HG03280 (cell line): ENCODE results near the gene HPSE2.
"Not testable (repeated sequence)": the region's sequence is repeated elsewhere in the genome, so short reads cannot be mapped to it uniquely, and the experiment has no call there.

Experiments used
- ATAC-seq: cut with Tn5 transposase; IDR thresholded peaks from one replicate; pipeline ENCODE4 v1.9.1; 2021; ENCODE audit warnings: mild to moderate bottlenecking, moderate library complexity; ENCODE audit not compliant: unreplicated experiment

HPSE2 gene

GRCh38 chr10:99170116-99170675, 65.5 kb downstream of the HPSE2 start:
- no peak for ATAC-seq

GRCh38 chr10:99161165-99161564, 74.5 kb downstream of the HPSE2 start:
- ATAC-seq: no peak

DNA sequence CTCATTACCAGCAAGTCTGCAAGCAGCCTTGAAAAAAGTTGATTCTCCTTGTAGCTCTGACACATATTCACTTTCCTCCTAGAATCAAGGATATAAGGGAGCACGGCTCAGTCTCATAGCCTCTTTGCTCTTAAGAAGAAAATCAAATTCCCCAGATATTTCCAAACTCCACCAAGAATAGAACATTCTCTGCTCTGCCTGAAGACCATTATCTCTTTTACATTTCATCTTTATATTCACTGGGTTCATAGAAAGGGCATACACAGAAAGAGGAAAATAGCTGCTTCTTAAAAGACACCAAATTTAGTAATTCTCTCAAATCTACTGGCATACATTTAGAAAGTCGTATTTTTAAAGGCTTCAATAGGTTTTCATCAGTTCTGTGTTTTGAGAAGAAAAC, 92.0 kb downstream of the HPSE2 start:
- ATAC-seq: no peak

DNA sequence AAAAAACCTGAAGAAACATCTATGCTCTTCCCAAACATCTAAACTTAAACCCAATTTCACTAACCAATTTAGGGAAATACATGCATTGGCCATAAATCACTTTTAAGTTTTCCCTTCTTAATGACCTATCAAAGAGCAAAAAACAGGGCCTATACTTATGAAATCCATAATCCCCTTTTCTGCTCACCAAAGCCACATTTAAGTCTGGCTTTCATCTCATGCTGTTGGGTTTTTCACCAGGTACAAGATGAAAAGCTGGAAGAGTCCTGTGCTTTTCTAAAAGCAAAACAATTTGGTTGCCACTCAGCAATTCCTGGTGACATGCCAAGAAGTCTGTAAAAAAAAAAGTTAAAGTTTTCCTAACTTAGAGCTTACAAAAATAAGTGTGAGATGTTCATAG, 92.6 kb downstream of the HPSE2 start:
- no peak for ATAC-seq

DNA sequence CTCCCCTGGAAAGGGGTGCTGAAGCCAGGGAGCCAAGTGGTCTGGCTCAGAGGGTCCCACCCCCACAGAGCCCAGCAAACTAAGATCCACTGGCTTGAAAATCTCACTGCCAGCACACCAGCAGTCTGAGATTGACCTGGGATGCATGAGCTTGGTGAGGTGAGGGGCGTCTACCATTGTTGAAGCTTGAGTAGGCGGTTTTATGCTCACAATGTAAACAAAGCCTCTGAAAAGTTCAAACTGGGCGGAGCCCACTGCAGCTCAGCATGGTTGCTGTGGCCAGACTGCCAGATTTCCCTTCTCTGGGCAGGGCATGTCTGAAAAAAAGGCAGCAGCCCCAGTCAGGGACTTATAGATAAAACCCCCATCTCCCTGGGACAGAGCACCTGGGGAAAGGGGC, 102.8 kb downstream of the HPSE2 start:
- not testable (repeated sequence) for ATAC-seq

DNA sequence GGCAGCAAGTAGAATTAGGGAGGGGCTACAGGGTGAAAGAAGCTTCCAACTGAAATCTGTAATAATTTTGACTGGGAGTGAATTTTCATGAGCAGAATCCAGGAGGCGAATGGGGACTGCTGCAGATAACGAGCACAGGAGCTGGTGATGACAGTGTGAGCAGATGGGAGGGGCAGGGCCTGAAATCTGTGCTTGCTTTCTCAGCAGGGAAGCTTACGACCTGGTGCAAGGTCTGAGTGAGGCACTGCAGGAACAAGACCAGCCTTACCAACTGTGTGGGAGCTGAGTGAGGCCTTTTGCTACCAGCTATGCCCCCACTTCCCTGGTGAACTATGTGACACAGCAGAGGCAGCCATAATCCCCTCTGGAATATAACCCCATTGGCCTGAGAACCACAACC, 109.8 kb downstream of the HPSE2 start:
- no peak for ATAC-seq

DNA sequence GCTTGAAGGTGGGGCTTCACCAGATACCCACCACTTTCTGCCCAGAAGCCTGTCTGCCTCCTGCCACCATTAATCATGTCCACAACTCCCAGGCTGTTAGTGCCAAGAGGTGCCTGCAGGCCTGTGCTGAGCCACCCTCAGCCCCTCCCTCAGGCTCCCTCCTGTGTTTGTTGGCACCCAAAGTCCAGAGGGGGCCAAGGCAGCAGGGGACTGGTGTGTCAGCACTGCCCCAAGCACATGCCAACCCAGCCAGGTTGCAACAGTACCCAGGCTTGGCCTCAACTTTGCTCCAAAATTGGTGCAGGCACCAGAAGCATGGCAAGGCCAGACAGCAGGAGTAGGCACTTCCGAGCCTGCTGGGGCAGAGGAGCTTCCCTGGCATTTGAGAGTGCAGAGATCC, 111.3 kb downstream of the HPSE2 start:
- ATAC-seq: no peak

GRCh38 chr10:99123851-99124250, 111.8 kb downstream of the HPSE2 start:
- no peak for ATAC-seq

DNA sequence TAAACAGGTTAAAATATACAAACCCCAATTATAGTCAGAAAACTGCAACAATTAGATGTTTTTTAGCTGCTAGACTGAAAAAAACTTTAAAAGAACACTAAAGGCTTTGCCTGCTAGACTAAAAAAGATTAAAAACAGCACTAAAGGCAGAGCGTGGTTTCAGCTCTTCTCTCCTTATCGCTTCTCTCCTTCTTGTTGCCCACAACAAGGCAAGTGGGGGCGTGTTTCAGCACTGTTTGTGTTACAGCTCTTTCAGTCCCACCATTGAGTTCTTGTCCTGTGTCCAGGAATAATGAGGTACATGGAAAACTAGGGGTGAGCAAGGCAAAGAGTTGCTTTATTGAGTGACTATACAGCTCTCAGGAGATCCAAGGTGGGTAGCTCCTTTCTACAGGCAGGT, 112.3 kb downstream of the HPSE2 start:
- no peak for ATAC-seq

DNA sequence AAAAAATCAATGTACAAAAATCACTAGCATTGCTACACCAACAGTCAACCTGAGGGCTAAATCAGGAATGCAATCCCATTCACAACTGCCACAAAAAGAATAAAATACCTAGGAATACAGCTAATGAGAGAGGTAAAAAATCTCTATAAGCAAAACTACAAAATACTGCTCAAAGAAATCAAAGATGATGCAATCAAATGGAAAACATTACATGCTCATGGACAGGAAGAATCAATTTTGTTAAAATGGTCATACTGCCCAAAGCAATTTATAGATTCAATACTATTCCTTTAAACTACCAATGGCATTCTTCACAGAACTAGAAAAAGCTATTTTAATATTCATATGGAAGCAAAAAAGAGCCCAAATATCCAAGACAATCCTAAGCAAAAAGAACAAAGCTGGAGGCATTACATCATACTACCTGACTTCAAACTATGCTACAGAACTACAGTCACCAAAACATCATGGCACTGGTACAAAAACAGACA, 116.3 kb downstream of the HPSE2 start:
- no peak for ATAC-seq

- ATAC-seq: no peak
Measured at GRCh38 chr10:99115703-99116102, 119.9 kb downstream of the HPSE2 start.

- no peak for ATAC-seq
Measured at GRCh38 chr10:99085358-99085757, 150.3 kb downstream of the HPSE2 start.

DNA sequence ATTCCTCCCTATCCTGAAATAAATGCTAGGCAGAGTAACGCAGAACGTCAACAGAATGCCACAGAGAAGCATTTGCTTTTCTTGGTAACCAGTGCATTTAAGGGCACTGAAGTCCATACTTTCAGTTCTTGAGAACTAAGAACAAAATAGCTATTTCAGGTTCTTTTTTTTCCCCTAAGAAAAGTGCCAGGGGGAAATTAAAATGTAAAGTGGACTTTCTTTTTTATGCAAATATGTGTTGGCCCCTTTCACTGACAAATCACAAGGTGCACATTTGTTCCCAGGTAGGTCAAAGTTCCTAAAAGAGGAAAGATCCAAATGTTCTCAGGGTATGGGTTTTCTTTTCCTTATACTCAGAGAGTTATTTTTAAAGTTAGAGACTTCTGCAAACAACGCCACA, 151.5 kb downstream of the HPSE2 start:
- no peak for ATAC-seq

DNA sequence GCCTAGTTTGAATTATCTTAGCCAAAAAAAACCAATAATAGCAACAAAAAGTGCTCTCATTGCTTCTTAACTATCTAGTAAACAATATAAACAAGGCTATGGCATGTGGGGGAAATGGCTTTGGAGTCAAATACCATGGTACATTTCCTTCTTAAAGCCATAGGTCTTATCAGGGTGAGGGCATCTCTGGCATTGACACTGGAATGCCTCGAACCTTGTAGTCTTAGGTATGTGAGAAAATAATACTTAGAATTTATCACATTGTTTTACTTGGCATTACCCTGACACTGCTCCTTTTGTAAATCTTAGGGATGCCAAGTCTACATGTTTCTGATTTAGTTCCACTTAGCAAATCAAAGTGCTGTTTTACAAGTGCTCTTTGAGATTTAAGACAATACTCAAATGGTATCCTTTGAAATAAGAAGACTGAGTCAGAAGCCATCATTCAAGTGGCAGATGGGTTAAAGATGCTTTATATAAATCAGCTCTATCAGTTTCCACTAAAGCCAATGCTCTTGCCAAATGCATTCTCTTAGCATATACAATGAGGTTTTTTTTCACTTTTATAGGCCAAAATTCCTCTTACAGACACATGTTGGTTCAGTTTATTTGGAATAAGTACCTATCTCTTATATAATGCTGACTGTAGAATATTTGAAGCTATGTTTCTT, 155.2 kb downstream of the HPSE2 start:
- no peak for ATAC-seq

GRCh38 chr10:99062591-99062990, 173.1 kb downstream of the HPSE2 start:
- ATAC-seq: no peak

DNA sequence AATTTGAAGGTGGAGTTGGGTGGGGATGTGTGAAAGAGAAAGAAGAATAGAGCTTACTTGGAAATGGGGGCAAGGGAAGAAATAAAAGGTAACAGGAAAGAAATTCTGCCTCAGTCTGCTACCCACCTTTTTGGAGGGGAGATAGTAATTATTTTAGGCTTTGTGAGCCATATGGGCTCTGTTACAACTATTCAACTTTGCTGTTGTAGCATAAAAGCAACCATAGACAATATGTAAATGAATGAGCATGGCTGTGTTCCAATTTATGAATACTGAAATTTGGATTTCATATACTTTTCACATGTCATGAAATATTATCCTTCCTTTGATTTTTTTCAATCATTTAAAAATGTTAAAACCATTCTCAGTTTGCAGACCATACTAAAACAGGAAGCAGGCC, 176.9 kb downstream of the HPSE2 start:
- ATAC-seq: no peak

GRCh38 chr10:99057936-99058690, 177.5 kb downstream of the HPSE2 start:
- ATAC-seq: no peak

GRCh38 chr10:99045671-99046070, 190.0 kb downstream of the HPSE2 start:
- no peak for ATAC-seq

- no peak for ATAC-seq
Measured at GRCh38 chr10:99042051-99042771, 193.4 kb downstream of the HPSE2 start.

- ATAC-seq: no peak
Measured at GRCh38 chr10:99041468-99041867, 194.2 kb downstream of the HPSE2 start.

GRCh38 chr10:99013885-99014284, 221.8 kb downstream of the HPSE2 start:
- ATAC-seq: no peak
